ENCODE measurements around the gene TMEM213.

DNA sequence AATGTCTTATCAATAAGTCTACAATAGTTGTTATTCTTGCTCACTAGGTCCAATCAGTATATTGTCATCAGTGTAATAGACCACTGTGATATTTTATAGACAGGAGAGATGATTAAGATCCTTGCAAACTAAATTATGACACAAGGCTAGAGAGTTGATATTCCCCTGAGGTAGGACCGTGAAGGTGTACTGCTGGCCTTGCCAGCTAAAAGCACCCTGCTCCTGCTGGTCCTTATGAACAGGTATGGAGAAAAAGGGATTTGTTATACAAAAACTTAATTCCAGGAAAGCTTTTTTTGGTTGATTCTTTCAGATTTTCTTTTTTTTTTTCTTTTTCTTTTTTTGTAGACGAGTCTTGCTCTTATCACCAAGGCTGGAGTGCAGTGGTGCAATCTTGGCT lies 16.8 kb upstream of the TMEM213 start:
- TF ChIP-seq POLR2A (IDR thresholded peaks at IDR 0.05): no peak
- TF ChIP-seq, protein P1, sequence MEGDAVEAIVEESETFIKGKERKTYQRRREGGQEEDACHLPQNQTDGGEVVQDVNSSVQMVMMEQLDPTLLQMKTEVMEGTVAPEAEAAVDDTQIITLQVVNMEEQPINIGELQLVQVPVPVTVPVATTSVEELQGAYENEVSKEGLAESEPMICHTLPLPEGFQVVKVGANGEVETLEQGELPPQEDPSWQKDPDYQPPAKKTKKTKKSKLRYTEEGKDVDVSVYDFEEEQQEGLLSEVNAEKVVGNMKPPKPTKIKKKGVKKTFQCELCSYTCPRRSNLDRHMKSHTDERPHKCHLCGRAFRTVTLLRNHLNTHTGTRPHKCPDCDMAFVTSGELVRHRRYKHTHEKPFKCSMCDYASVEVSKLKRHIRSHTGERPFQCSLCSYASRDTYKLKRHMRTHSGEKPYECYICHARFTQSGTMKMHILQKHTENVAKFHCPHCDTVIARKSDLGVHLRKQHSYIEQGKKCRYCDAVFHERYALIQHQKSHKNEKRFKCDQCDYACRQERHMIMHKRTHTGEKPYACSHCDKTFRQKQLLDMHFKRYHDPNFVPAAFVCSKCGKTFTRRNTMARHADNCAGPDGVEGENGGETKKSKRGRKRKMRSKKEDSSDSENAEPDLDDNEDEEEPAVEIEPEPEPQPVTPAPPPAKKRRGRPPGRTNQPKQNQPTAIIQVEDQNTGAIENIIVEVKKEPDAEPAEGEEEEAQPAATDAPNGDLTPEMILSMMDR (IDR thresholded peaks at IDR 0.05): no peak
